ENCODE results near the gene SCUBE2.

The SCUBE2 gene

DNA sequence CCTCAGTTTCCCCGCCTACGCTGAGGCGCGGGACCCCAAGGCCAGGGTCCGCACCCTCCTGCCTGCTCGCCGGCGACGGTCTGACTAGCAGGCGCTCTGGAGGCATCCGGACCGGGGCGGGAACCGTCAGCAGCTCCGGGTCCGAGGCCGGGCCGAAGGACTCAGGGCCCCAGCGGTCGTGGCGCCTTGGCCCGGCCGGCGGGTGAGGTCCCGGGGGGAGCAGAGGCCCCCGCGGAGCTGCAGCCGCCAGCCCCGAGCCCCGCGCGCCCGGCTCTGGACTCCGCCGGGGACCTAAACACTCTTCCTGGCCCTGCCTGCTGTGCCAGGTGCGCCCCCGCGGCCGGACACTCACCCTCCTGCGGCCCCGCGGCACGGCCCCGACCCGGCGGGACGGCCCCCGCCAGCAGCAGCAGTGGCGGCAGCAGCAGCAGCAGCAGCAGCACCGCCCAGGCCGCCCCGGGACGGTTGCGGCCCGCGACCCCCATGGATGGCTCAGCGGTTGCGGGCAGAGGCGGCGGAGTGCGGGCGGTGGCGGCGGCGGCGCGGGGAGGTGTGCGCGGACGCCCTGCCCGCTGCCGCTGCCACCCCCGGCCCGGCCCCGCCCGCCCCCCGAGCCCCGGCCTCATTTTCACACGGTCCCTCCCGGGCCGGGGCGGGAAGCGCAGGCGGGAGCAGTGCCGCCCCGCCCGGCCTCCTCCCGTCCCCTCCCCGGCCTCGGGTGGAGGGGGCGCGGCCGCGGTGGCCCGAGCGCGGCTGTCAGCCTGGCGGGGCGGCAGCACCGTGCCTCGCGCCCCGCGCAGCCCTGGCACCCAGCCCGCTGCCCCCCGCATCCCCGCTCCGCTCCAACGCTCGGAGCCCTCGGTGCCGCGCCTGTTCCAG, at the start of gene SCUBE2:
TSS of gene SCUBE2 (minus strand) at position 556 of the 879 bp plus-strand sequence. CDS start at position 485, 71 bp downstream.
- no peak for DNase-seq (ENCODE audit: low spot score)

DNA sequence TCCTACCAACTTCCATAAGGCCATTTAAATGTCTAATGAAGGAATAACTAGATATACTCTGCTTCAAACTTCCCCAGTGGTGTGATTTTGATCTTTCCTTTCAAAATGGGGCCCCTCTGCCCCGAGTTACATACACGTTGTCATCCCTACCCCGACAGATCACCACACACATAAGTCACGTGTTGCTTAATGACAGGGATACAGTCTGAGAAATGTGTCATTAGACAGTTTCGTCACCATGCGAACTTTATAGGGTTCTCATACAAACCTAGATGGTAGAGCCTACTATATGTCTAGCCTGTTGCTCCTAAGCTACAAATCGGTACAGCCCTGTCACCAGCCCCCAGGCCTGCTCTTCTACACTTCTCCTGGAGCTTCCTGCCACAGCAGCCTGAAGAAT, 49.8 kb upstream of the SCUBE2 start:
- no peak for DNase-seq (ENCODE audit: low spot score)

DNA sequence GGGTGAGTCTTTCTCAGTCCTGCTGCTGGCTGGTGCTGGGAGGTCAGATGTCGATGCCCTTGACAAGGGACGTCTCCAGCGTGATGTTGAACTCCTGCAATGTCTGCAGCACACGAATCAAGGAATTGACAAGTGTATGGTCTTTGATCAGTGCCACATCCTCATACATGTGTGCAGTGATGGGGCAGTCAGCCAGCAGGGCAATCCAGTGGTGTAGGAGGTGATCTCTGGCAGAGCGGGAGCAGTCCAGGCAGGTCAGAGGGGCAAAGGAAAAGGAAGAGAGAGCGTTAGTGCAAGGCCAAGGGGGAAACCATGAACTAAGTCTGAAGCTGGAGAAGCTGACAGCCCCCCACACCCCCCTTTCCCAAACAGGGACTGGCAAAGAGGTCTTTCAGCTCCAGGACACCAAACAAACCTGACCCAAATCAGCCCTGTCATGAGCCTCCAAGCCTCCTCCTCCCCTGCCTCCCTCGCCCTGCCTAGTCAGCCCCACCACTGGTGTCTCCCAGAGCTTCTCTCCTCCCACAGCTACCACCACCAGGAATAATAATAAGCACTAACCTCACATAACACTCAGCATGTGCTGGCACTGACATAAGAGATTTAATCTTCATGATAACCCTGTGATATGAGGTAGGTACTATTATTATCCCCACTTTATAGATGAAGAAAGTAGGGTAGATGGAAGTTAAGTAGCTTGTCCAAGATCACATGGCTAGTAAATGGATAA, 48.4 kb upstream of the SCUBE2 start:
- DNase-seq (ENCODE audit: low spot score), result no peak

DNA sequence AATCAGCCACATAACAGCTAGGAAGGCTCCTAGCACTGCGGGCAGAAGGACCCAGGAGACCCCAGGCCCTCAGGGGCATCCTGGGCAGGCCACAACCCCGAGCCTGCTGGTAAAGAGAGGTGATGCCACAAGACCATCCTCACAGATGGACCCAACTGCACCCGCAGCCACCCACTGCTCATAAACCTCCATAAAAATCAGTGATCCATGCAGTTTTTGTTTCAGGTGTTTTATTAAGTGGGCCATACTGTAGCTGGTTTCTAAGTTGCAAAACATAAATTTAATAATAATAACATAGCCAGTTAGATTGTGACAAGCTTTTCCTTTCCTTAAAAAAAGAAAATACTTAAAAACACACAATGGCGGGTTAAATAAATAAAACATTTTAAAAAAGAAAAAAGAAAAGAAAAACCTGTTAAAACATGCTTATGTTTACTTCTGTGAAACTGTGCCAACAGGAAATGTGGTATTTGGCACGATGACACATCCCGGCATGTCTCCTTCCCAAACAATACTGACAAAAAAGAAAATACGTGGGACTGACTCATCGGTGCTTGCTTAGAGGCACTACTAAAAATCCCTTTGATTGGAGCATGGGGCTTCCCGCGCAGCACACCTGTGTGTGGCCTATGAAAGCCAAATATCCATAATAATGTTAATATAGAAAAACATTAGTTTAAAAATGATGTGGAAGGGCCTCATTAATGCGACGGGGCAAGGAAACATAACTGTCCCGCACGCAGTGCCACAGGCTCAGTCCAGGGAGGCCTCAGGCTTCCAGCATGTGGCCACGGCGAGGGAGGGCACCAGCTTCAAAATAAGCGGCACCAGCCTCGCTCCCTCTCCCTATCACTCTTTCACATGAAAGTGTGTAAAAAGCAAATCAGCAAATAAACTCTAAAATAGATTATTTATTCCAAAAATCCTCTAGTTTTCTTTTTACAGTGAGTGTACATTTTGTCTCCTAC, 47.5 kb upstream of the SCUBE2 start:
- DNase-seq (ENCODE audit: low spot score), result no peak

DNA sequence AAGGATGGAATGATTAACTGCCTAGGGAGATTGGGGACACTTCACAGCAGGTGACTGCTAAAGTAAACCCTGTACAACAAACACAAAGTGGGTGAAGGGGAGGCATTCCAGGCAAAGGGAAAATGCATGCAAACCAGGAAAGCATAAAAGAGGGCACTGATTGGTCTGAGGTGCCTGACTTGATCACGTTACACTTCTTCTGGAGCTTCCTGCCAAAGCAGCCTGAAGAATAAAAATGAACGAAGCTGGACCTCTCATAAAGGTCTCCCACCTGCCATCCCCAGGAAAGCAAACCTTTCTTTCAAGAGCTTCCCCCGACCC, 46.7 kb upstream of the SCUBE2 start:
- no peak for DNase-seq (ENCODE audit: low spot score)

DNA sequence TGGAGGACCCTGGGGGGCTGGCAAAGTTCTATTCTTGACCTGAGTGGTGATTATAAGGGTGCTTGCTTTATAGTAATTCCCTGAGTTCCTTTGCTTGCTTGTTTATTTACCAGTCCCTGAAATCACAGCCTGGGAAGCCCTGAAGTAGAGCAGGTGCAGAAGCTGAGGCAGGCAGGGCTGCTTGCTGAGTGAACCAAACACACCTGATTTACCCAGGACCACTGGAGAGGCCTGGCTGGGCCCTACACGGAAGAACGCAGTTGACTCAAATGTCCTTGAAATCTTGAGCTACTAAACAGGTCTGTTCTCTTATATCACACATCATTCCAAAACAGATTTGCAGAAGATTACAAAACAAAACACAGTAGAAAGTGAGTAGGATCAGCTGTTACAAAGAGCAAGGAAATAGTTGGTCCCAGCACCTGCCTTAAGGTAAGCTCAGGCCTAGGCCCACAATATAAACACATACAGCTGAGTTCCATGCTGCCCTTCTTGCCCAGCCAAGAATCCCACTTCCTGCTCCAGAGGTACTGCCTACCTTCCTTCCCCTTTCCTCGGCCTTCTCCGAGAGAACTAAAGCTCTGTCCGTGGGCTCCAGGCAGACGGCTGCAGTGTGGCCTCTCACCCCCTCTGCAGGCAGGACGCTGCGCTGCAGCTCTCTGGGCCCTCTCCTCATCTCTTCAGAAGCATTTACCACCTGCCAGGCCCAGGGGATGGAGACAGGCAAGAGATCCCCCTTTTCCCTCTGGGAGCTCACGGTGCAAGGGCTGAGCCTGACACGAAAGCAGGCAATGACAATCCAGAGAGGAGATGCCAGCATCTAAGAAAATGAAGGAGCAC, 46.1 kb upstream of the SCUBE2 start:
- DNase-seq (ENCODE audit: low spot score), result peak; percentile 88

DNA sequence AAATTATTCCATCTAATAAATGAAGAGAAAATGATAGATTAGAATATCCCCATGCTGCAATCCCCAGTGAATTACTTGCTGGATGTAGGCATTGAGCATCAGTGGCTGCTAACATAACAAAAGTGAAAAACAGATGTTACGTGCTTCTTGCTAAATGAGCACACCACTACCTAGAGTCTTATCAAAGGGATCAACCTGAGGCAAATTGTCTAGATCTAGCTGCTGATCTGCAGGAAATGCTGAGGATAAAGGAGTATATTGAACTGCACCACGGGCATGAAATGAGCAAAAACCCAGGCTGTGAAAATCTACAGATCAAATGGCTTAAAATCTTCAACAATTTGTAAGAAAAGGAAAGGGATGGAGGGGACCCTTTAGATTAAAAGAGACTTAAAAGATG, 45.3 kb upstream of the SCUBE2 start:
- DNase-seq (ENCODE audit: low spot score), result no peak

DNA sequence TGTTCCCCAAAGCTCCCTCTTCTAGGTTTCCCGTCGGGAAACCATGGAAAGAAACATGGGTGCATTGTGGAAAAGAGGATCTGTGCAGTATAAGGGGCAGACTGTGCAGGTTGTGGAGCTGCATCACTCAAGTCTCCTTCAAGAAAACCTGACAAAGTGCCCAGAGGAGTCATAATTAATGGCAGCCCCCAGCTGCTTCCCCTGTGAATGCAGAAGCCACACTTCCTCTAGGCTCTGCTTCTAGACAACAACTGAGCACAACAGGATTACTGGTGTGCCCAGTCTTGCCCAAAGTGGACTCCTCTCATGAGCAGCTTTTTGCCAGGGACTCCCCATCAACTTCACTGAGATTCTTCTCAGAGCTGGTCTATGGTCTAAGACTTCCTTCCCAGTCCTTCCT, 42.6 kb upstream of the SCUBE2 start:
- DNase-seq (ENCODE audit: low spot score), result no peak

DNA sequence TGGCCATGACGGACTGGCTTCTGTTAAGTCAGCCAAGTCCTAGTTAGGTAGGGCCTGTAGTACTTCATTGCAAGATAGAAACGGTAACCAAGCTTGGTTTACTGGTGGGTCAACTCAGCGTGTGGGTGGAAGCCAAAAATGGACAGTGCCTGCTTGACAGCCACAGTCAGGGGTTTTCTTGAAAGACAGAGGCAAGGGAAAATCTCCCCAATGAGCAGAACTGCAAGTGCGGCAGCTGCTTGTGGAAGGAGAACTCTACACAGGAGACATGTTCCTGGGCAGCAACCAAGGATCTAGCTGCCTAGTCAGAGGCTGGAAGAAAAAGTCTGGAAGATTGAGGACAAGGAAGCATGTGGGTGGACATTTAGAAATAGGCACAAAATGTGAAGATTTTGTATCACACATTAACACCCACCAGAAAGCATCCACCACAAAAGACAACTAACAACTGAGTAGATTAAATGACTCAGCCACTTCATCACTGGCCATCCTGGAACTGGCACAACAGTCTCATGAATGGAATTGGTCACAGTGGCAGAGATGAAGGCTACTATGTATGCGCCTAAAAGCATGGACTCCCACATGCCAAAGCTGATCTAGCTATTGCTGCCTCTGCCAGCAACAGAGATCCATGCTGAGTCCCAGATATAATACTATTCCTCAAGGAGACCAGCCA, 40.9 kb upstream of the SCUBE2 start:
- no peak for DNase-seq (ENCODE audit: low spot score)

DNA sequence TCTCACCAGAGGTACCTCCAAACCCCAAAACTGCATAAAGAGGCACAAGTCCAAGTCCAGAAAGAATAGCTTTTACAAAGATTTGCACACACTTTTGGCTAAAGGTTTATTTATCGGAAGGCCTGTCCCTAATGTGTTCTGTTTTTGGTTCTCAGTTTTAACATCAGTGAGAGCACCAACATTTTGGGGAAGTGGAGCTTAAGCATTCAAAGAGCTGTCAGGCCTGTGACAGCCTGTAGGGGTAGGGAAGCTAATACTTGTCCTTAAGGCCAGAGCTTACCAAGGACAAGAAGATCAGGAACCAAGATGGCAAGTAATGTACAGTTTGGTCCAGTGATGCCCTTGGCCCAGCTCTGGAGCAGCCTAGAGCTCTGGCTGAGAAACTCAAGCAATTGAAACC, 38.9 kb upstream of the SCUBE2 start:
- no peak for DNase-seq (ENCODE audit: low spot score)

DNA sequence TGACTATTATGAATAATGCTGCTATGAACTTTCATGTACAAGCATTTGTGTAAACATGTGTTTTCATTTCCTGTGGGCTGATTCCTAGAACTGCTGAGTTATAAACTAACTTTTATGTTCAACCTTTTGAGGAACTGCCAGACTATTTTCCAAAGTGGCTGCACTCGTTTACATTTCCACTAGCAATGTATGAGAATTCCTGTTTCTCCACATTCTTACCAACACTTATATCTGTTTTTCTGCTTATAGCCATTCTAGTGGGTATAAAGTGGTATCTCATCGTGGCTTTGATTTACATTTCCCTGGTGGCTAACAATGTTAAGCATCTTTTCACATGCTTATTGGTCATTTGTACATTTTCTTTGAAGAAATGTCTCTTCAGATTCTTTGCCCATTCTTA, 35.2 kb upstream of the SCUBE2 start:
- DNase-seq (ENCODE audit: low spot score), result no peak

DNA sequence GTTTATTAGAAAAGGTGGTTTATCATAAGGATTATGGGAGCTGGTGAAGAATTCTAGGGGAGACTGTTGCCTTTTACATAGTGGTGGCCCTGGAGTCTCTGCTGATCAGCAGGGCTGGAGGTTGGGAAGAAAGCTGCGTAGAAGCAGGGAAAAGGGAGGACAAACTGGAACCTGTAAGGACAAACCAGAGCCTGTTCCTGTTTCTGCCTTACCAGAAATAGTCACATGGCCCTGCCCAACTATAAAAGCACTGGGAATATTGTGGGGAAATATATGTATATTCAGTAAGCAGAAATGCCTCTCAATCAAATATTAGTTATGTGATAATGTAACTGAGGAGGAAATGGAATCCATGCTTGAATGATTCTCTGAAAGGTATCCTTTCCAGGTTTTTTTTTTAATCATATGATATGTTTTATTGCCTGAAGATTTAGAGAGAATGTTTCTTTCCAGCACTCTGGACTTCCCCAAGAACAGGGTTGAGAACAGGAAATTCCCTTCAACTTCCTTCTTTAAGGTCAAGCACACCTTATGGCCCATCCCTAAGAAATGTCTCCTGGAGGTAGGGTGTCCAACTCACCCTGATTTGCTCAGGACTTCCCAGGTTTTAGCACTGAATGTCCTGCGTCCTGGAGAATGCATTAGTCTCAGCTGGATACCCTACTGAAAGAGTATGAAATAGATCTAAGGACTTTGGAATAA, 33.9 kb upstream of the SCUBE2 start:
- DNase-seq (ENCODE audit: low spot score), result no peak

DNA sequence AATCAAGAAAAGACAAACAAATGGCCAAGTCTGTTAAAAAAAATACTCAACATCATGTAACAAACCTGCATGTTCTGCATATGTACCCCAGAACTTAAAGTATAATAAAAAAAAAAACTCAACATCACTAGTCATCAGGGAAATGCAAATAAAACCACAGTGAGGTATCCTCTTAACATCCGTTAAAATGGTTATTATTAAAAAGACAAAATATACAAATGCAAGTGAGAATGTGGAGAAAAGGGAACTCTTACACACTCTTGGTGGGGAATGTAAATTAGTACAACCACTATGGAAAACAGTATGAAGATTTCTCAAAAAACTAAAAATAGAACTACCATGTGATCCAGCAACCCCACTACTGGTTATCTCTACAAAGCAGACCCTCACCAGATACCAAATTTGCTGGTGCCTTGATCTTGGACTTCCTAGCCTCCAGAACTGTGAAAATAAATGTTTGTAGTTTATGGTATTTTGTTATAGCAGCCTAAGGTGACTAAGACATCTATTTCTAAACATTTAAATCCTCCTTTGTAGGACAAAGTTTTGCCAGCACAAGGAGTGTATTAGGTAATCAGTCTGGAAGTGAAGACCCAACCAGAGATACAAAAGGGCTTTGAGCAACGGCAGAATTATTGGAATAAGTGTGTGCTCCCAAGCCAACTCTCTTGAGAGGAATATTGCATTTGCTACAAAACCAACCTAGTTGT, 32.4 kb upstream of the SCUBE2 start:
- no peak for DNase-seq (ENCODE audit: low spot score)

DNA sequence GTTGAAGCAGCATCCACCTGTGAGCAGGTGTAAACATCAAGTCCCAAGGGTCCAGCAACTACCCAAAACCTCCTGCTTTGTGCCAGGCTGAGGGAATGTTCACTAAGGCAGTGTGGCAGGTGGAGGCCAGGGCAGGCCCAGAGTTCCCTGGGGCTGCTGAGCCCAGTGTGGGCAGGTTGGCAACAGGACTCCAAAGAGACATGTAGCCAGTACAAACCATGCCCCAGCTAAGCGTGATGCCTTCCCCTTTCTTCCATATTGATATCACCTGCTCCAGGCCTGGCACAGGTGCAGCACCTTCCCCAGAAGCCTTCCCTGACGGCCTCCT, 30.0 kb upstream of the SCUBE2 start:
- DNase-seq (ENCODE audit: low spot score), result no peak

DNA sequence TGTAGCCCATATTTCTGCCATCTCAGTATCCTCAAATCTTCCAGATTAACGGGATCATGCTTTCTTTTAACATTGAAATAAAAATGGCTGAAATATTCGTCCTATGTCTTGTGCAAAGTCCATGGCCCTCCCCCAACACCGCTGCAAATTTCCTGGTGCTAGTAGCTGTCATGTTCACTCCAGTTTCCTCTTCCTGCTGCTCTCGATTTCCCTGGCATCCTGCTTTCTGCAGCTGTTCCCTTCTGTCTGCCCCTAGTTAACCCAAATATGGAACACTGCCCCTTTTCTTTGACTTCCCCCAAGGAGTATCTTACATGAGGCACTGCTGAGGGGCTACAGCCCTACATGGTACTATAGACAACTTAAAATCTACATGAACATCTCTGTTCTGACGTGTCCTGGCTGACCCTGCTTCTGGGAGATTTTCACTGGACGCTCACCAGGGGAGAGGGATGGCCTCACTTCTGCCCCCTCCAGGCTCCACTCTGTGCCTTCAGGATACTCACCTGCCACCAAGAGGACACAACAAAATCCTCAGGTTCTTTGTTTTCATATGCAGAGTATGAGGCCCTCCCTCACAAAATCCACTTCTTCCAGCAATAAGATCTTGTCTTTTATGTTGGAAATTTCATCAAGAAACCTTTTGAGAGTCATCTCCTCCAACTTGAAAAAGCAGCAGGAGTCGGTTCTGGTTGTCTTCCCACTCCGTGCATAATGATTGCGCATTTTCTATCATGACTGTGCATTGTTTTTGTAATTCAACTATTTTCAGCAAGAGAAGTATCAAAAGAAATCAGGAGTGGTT, 29.5 kb upstream of the SCUBE2 start:
- peak; percentile 69 for DNase-seq (ENCODE audit: low spot score)

DNA sequence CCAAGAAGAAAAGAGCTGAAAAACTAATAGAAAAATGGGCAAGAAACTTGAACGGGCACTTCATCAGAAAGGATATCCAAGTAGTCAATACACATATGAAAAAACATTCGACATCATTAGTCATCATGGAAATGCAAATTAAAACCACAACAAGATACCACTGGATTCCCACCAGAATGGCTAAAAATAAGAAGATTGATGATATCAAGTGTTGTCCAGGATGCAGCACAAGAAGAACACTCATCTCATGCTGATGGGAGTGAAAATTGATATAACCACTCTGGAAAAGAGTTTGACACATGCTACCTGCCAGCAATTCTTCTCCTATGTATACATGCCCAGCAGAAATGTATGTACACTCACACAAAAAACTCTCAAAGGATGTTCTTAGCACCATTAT, 26.9 kb upstream of the SCUBE2 start:
- DNase-seq (ENCODE audit: low spot score), result no peak

DNA sequence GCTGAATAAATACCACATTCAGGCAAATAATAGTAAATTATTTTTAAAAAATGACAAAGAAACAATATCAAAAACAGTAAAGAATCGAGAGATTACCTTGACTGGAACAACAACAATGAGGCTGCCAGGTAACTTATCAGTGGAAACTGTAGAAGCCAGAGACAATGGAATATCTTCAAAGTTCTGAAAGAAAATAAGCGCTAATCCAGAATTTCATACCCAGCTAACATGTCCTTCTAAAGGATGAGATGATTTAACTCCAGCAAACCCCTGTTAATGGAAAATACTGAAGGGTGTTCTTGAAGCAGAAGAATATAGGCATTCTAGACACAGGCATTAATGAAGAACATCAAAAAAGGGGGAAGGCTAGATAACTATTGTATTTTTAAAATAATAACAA, 20.7 kb upstream of the SCUBE2 start:
- DNase-seq (ENCODE audit: low spot score), result no peak

DNA sequence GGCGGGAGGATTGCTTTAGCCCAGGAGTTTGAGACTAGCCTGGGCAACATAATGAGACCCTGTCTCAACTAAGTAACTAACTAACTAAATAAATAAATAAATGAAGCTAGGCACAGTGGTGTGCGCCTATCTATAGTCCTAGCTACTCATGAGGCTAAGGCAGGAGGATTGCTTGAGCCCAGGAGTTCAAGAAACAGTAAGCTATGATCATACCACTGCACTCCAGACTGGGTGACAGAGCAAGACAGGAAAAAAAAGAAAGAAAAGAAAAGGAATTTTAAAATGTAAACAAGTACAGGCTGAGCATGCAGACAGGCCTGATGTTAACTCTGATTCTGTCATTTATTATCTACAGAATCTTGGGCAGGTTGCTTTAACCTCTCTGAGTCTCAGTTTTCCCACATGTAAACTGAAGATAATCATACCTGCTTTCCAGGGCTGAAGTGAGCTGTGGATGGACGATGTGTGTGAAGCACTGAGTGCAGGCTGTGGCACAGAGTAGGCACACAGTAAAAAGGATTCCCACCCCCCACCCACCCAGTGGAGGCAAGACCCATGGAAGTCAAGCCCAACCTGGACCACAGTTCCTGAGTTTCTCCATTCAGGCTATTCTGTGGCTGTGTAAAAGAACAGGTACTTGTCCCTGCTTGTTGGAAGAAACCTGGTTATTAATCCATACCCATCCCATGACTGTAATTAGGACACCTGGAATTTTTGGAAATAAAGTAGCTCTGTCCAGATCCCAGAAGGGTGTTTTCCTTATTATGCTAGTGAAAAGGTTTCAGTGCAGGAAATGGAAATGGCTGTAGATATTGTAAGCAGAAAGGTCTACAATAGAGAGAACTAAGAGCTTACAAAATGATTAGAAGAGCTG, 18.7 kb upstream of the SCUBE2 start:
- no peak for DNase-seq (ENCODE audit: low spot score)

All from ecto neural progenitor cell (in vitro differentiated cells).